GF-D8 (cell line): ENCODE measurements around the gene GSG1L2.
"Not testable (repeated sequence)": the region's sequence is repeated elsewhere in the genome, so short reads cannot be mapped to it uniquely, and the experiment has no call there.

Experiments used
- DNase-seq: peaks from one replicate; lab custom pipeline; 2025; lab: John Stamatoyannopoulos, UW

GSG1L2 gene

DNA sequence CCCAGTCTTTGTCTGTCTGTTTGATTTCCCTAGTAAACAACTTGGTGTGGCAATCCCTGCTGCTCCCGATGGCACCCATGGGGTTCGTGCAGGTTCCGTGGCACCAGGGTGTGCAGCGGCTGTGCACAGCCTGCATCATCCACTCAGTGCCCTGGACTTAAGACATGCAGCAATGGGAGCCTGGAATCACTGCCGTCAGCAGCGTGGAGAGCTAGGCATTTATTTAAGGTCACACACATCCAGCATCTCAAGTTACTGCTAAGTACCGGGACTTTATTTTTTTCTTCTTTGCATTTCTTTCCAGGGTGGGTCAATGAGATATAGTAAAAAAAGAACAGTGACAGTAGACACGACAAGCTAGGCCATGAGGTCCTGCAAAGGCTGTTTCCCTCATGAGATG lies 33.3 kb downstream of the GSG1L2 start:
- no peak for DNase-seq

GRCh38 chr17:9784544-9784943 lies 37.3 kb downstream of the GSG1L2 start:
- DNase-seq = no peak

GRCh38 chr17:9783465-9783864 lies 38.4 kb downstream of the GSG1L2 start:
- not testable (repeated sequence) for DNase-seq

GRCh38 chr17:9783050-9783449 lies 38.8 kb downstream of the GSG1L2 start:
- no peak for DNase-seq

DNA sequence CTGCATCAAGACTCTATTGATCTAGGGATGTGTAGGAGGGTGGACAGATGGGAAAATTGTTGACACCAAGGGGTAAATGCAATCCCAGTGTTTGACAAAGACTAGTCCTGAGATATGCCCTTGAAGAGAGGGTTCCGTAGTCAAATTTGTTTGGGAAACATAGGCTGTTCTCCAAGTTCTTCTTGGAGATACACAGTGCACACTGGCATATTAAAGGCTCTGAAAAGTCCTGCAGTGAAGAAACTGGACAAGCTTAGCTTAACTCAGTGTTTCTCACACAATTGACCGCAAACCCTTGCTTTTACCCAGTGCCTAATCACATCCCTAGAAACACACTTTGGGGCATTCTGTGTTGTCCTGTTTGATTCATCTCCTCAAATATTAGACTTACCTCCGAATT lies 41.3 kb downstream of the GSG1L2 start:
- no peak for DNase-seq

GRCh38 chr17:9776911-9777310 lies 45.0 kb downstream of the GSG1L2 start:
- no peak for DNase-seq

- no peak for DNase-seq
Measured at GRCh38 chr17:9772658-9773057, 49.2 kb downstream of the GSG1L2 start.

- no peak for DNase-seq
Measured at GRCh38 chr17:9771465-9771864, 50.4 kb downstream of the GSG1L2 start.

- DNase-seq = no peak
Measured at GRCh38 chr17:9769036-9769695, 52.7 kb downstream of the GSG1L2 start.

DNA sequence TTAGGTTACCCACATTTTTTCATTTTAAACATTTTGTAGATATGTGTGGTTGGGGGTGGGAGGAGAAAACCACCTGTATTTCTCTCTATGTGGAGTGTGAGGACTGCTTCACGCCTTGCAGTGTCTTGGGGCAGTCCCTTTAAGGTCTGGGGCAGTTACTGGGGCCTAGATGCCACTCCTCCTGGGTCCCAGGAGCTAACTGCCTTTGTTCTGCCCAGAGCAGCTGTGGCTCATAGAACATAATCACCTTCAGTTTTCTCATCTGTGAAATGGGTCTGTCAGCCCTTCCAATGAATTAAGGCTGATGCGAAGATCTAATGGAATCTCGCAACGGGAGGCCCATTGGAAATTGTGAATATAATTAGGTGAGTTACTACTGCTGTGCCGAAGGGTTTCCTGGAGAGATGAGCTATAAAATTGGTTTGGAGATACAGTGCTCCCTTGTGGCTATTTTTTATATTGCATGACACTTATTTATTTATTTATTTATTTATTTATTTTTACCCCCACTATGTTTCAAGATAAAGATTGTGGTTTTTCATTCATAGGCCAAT lies 53.4 kb downstream of the GSG1L2 start:
- DNase-seq = no peak

- no peak for DNase-seq
Measured at GRCh38 chr17:9767432-9767991, 54.4 kb downstream of the GSG1L2 start.

DNA sequence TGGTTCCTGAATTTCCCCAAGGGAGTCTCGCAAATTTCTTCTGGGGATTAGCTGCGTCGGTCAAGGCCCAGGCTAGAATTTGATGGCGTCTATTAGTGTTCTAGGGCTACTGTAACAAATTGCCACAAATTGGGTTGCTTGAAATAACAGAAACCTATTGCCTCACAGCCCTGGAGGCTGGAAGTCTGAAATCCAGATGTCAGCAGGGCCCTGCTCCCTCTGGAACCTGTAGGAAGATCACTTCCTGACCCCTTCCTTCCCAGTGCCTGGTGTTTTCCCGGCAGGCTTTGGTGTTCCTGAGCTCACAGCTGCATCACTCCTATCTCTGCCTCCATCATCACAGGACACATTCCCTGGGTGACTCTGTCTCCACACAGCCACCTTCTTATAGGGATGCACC lies 54.9 kb downstream of the GSG1L2 start:
- DNase-seq = no peak

DNA sequence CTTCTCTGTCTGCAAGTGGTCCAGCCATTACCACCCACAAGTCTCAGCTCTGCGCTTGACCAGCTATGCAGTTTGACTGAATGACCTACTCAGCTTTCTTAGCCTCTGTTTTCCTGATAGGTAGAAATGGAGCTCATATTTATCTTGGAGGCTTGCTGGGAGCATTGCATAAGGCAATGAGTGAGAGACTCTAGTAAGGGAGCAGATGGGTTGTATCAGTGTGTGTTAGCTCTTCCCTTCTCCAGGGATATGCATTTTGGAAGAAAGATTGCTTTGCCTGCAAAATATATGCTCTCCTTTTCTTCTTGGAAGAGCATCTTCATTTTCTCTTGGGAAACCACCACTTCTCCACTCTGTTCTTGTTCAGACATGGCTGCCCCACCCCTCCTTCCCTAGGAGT lies 56.6 kb downstream of the GSG1L2 start:
- DNase-seq = no peak

DNA sequence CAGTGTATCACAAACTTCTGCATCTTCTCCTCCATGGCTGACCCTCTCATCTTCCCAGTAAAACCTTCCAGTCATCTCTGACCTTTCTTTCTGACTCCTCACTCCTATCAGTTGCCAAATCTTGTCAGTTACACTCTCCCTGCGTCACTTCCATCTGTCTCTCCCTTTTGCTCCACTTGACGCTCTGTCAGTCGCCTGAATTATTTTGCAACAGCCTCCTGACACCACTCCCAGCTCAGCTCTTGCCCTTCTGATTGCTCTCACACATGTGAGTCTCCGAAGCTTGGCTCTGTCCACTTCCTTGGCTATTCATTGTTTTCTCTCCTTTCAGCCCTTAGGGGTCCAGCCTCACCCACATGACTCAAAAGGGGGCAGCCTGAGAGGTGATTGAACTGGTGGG lies 58.2 kb downstream of the GSG1L2 start:
- no peak for DNase-seq

GRCh38 chr17:9760266-9760665 lies 61.6 kb downstream of the GSG1L2 start:
- no peak for DNase-seq

DNA sequence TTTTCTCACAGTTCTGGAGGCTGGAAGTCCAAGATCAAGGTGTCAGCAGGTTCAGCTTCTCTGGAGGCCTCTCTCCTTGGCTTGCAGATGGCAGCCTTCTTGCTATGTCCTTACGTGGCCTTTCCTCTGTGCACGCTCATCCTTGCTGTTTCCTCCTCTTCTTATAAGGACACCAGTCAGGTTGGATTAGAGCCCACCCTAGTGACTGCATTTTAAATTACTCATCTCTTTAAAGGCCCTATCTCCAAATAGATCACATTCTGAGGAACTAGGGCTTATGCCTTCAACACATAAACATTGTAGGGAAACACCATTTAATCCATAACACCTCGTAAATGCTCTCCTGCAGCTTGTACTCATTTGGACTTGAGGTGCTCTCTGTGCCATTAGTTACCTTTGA lies 66.8 kb downstream of the GSG1L2 start:
- no peak for DNase-seq
